Activated CD4-positive, alpha-beta T cell treated with anti-CD3 and anti-CD28 coated beads for 36 hours (primary cell): ENCODE data around the gene CREB5. TPM values are rescaled to one million over a fixed set of nuclear protein-coding genes. Genes with fewer than 3 reads are reported as not detected.

ENCODE experiments used
- ATAC-seq: fragments of 200-7000 bp; cut with Tn5 transposase; one replicate; pipeline ENCODE4 v1.10.0; 2021; ENCODE audit warnings: mild to moderate bottlenecking, moderate library complexity
- CTCF ChIA-PET: fragments of 350-600 bp; sonication (Branson Sonifier 250); formaldehyde crosslinking; loops from one replicate; lab custom pipeline; 2021; ENCODE audit warnings: antibody characterized with exemption; lab: Charles Lee
- POLR2A ChIA-PET: fragments of 350-600 bp; sonication (Branson Sonifier 250); formaldehyde crosslinking; loops from one replicate; lab custom pipeline; 2021; ENCODE audit warnings: antibody characterized with exemption, inconsistent platforms; lab: Charles Lee
- DNase-seq: peaks from one replicate; pipeline ENCODE4 v3.0.0-alpha.2; 2020
- H3K27ac Mint-ChIP-seq: one replicate; pipeline ENCODE4 v1.8.0; 2021; ENCODE audit warnings: mixed read lengths
- H3K27me3 Mint-ChIP-seq: one replicate; pipeline ENCODE4 v1.8.0; 2021; ENCODE audit warnings: mixed read lengths
- H3K36me3 Mint-ChIP-seq: one replicate; pipeline ENCODE4 v1.8.0; 2021; ENCODE audit warnings: low read depth, mixed read lengths
- H3K4me1 Mint-ChIP-seq: one replicate; pipeline ENCODE4 v1.8.0; 2021; ENCODE audit warnings: mixed read lengths
- H3K4me3 Mint-ChIP-seq: one replicate; pipeline ENCODE4 v1.8.0; 2021; ENCODE audit warnings: mild to moderate bottlenecking, moderate library complexity, mixed read lengths
- H3K9me3 Mint-ChIP-seq: one replicate; pipeline ENCODE4 v1.8.0; 2021; ENCODE audit warnings: low read depth, mixed read lengths
- intact Hi-C, 2 experiments: fragments of 100-400 bp; cut with DNase I in 1 of 2; cut with micrococcal nuclease in 1 of 2; formaldehyde crosslinking; loops; one replicate each; pipeline versions ENCODE4 v1.14.2 to v1.15.1; 2022 to 2024; cut with DNase I, micrococcal nuclease
- total RNA-seq, 2 experiments: library from RNA; stranded (reverse); gene quantifications; one replicate each; pipeline ENCODE4 v1.2.3, GENCODE V29; 2021

The CREB5 gene
- total RNA-seq, 2 experiments from 2014 or later = 0.50 to 0.61 TPM

DNA sequence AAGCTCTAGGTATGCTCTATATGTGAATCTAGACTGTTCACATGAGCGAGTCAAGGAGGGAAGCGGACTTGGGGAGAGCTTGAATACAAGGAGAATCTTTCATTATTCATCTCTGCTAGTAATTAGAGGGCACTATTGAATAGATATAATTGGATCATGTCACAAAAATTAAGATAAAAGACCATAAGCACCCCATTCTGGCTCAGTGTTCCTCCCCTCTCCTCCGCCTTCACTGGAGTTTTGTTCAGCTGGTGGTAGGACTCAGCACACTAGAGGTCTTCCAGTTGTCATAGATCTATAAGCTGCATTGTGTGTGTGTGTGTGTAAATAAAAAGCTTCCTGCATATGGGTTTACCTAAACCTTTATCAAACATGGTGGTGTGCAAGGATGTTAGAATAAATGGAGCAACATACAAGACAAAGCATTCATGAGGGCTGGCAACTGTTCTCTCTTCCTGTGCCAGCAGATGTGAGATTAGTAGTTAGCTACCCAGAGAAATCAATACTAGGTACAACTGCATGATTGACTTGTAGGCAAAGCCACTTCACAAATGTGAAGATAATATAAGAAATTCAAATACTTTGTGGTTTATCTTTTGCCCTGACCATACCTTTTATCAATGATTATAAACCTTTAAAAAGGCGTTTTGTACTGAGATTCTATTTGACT lies 142.6 kb downstream of the CREB5 start:
- no peak for ATAC-seq
- no peak overlapping the region for H3K27ac Mint-ChIP-seq
- no peak overlapping the region for H3K4me3 Mint-ChIP-seq
- ChIA-PET CTCF (interaction anchor here (0.6 kb wide), 1 partner anchor 1612 kb away, joined by 3 read pairs; no protein-coding TSS in a partner anchor), POLR2A (no interaction called here)
- no peaks in the 10 kb centered on the region for H3K36me3 Mint-ChIP-seq
- no peak for DNase-seq
- peaks cover 23% of the 10 kb centered on the region for H3K27me3 Mint-ChIP-seq
- H3K4me1 Mint-ChIP-seq = no peaks in the 10 kb centered on the region
- H3K9me3 Mint-ChIP-seq = no peaks in the 10 kb centered on the region
- intact Hi-C loops = no loop called here

DNA sequence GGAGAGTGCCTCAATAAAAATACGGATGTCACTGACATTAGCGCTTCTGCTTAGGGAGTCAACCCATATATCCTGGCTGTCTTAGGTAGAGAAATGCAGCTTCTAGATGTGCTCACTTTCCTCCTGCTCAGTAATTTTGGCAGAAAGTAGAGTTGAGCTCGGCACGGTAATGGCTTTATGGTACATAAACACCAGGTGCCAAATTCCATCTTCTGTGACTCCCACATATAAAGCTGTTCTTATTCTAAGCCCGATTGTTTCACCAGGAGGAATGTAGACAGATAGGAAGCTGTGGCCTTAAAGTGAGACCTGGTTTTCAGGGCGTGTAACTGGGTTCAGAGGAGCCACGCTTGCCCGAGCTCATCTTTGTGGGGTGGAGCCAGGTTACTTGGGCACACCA lies 143.7 kb downstream of the CREB5 start:
- Mint-ChIP-seq H3K27ac (no peak overlapping the region), H3K4me1 (no peaks in the 10 kb centered on the region), H3K9me3 (no peaks in the 10 kb centered on the region), H3K27me3 (peaks cover 18% of the 10 kb centered on the region), H3K4me3 (no peak overlapping the region), H3K36me3 (no peaks in the 10 kb centered on the region)
- ATAC-seq (no peak), DNase-seq (no peak)
- POLR2A ChIA-PET = no interaction called here
- intact Hi-C loops = no loop called here
- CTCF ChIA-PET = interaction anchor here (0.6 kb wide), 1 partner anchor 11 kb away, joined by 3 read pairs; no protein-coding TSS in a partner anchor

DNA sequence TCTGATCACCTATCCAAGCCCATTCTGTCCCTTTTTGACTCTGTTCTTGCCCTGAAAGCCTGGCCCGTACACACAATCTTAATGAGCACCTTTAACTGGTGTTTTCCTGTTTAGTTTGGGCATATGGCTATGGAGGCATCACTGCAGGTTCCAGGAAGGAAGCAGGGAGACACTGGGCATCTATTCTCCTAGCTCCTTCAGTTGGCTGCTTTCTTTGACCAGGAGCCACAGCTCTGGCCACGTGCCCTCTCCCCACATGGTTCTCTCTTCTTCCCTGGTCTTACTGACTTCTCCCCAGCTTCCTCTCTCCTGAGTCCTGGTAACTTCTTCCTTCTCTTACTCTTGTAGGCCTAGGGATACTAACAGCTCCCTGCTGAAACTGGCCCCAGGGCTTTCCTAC lies 144.4 kb downstream of the CREB5 start:
- ATAC-seq = no peak
- Mint-ChIP-seq H3K9me3 (no peaks in the 10 kb centered on the region), H3K4me1 (no peaks in the 10 kb centered on the region), H3K27ac (no peak overlapping the region), H3K36me3 (no peaks in the 10 kb centered on the region), H3K27me3 (peaks cover 16% of the 10 kb centered on the region), H3K4me3 (no peak overlapping the region)
- CTCF ChIA-PET = interaction anchor here (0.6 kb wide), 1 partner anchor 125 kb away, joined by 3 read pairs; no protein-coding TSS in a partner anchor
- POLR2A ChIA-PET = no interaction called here
- no peak for DNase-seq
- intact Hi-C loops = no loop called here

DNA sequence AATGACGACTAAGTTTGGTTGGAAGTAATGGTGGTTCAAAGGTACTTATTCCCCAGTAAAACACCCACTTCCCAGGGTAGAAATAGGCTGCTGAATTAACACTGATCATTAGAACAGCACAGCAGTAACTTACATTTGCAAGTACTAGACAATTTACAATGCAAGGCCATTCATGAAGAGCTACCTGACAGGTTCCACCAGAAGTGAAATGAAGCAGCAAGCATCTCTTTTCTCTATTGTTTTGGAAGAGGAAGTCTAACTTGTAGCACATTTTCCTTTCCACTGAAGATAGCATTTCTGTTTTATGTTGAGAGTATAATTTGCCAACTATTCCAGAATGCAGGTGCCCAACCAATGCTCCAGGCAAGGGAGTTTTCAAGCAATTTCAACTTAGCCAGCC lies 145.9 kb downstream of the CREB5 start:
- no peak overlapping the region for H3K27ac Mint-ChIP-seq
- H3K4me1 Mint-ChIP-seq = no peaks in the 10 kb centered on the region
- H3K27me3 Mint-ChIP-seq = peaks cover 10% of the 10 kb centered on the region
- ChIA-PET POLR2A (no interaction called here), CTCF (no interaction called here)
- no peak overlapping the region for H3K4me3 Mint-ChIP-seq
- ATAC-seq = no peak
- H3K36me3 Mint-ChIP-seq = no peaks in the 10 kb centered on the region
- H3K9me3 Mint-ChIP-seq = no peaks in the 10 kb centered on the region
- DNase-seq = no peak
- intact Hi-C loops = no loop called here

DNA sequence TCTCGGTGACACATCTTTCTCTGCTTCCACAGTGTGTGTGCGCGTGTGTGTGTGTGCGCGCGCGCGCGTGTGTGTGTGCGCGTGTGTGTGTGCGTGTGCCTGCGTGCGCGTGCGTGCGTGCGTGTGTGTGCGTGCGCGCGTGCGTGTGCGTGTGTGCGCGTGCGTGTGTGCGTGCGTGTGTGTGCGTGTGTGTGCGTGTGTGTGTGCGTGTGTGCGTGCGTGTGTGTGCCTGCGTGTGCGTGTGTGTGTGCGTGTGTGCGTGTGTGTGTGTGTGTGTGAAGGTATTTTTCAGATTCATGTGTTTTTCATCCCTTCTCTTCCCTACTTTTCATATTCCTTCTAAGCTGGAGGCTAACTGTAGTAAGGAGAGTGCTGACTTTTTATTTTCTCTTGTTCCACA lies 148.4 kb downstream of the CREB5 start:
- peaks cover 12% of the 10 kb centered on the region for H3K27me3 Mint-ChIP-seq
- H3K4me1 Mint-ChIP-seq = no peaks in the 10 kb centered on the region
- ChIA-PET CTCF (interaction anchor here (0.6 kb wide), 1 partner anchor 717 kb away, joined by 5 read pairs; no protein-coding TSS in a partner anchor), POLR2A (no interaction called here)
- H3K36me3 Mint-ChIP-seq = no peaks in the 10 kb centered on the region
- no peak overlapping the region for H3K27ac Mint-ChIP-seq
- no peak overlapping the region for H3K4me3 Mint-ChIP-seq
- intact Hi-C loops = no loop called here
- no peak for ATAC-seq
- DNase-seq = no peak
- H3K9me3 Mint-ChIP-seq = no peaks in the 10 kb centered on the region

DNA sequence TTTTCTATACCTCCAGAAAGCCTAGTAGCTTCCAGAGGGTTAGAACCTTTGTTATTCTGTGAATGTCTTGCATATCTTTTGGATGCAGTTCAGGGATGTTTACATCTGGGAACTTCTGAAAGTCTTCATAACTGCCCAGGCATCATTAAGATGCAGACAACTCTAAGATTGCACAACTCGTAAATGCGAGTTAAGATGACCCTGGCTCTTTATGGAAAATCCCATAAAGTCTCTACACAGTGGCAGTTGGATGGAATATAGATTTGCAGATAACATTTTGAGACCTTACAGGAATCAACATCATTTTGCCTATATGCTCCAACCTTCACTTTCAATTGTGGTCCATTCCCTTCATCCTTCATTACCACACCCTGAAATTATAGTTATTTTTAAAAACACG lies 151.7 kb downstream of the CREB5 start:
- intact Hi-C loops = no loop called here
- H3K27me3 Mint-ChIP-seq = peaks cover 8% of the 10 kb centered on the region
- H3K4me1 Mint-ChIP-seq = no peaks in the 10 kb centered on the region
- CTCF ChIA-PET = no interaction called here
- H3K9me3 Mint-ChIP-seq = no peaks in the 10 kb centered on the region
- no peak overlapping the region for H3K27ac Mint-ChIP-seq
- no peak overlapping the region for H3K4me3 Mint-ChIP-seq
- DNase-seq (no peak), ATAC-seq (no peak)
- H3K36me3 Mint-ChIP-seq = no peaks in the 10 kb centered on the region
- POLR2A ChIA-PET = no interaction called here

DNA sequence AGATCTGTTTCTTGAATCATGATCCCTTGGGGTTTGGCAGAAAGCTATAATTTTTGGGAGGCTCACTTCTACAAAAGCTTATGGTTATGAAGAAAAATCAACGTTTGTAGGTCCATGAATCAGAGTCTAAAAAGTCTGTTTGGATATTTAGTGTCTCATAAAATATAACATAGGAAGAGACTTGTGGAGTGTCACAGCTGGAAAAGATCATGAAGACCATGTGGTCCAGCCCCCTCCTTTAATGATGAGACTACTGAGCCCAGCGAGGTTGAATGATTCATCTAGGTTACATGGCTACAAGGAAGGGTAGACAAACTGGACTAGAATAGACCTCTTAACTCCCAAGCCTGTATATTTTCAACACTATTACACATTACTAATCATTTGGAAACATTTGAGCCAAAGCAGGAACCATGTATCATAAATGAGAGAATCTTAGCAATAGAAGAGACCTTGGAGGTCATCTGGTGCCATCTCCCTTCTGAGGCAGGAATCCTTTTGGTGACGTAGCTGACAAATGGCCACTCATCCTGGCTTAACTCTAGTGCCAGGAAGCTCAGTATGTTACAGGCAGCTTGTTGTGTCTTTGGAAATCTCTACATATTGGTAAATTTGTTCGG lies 152.5 kb downstream of the CREB5 start:
- Mint-ChIP-seq H3K9me3 (no peaks in the 10 kb centered on the region), H3K27me3 (peaks cover 6% of the 10 kb centered on the region), H3K4me1 (no peaks in the 10 kb centered on the region), H3K27ac (no peak overlapping the region), H3K36me3 (no peaks in the 10 kb centered on the region), H3K4me3 (no peak overlapping the region)
- intact Hi-C loops = no loop called here
- POLR2A ChIA-PET = no interaction called here
- CTCF ChIA-PET = interaction anchor here (0.6 kb wide), 1 partner anchor 35 kb away, joined by 3 read pairs; no protein-coding TSS in a partner anchor
- ATAC-seq (no peak), DNase-seq (no peak)

DNA sequence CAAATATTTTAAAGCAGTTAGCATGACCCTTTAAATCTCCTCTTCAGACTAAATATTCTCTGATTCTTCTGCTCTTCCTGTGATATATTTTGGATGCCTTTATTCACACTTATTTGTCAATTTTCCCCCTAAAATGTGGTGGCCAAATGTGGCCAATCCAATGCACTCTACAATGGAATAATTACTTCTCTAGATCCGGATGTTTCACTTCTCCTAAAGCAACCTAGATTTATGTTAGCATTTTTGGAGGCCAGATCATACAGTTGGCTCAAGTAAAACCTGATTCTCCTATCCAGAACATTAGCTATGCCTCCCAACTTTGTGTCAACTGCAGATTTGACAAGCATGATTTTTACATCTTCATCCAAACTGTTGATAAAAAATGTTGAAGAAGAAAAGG lies 153.7 kb downstream of the CREB5 start:
- CTCF ChIA-PET = no interaction called here
- Mint-ChIP-seq H3K36me3 (no peaks in the 10 kb centered on the region), H3K4me3 (no peak overlapping the region), H3K4me1 (no peaks in the 10 kb centered on the region), H3K27me3 (peaks cover 6% of the 10 kb centered on the region), H3K27ac (no peak overlapping the region), H3K9me3 (no peaks in the 10 kb centered on the region)
- DNase-seq (no peak), ATAC-seq (no peak)
- intact Hi-C loops = no loop called here
- POLR2A ChIA-PET = no interaction called here

DNA sequence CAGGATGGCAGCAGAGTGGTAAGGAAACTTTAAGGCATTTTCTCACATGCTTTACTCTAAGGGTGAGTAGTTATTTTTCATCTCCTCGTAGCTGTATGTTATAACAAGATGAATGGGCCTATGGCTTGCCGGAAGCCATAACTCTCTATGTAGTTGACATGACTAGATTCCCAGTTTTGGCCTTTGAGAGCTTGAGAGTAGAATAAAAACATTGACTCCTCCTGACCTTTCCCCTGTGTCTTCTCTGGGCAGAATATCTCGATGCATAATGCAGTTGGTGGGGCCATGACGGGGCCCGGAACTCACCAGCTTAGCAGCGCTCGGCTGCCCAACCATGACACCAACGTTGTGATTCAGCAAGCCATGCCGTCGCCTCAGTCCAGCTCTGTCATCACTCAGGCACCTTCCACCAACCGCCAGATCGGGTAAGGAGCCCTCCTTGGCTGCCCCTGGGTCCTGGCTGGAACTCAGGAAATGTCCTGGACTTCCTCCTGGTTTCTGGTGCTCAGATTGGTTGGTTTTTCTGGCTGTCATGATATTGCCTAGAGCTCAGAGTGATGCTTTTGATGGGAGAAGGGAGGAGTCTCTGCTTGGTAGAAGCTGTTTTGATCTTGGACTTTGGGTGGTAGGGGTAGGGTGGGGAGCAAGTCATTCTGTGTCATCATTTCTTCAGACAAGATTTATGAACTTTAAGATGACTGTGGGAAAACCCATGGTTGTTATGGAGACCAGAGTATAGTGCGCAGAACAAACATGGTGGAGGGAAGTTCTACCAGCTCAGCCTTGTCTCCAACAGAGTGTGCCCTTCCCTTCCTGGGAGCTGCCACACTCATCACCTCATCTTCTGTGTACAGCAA lies 158.0 kb downstream of the CREB5 start:
- ATAC-seq (no peak), DNase-seq (no peak)
- ChIA-PET CTCF (no interaction called here), POLR2A (no interaction called here)
- intact Hi-C loops = no loop called here
- H3K27ac Mint-ChIP-seq = no peak overlapping the region
- H3K9me3 Mint-ChIP-seq = no peaks in the 10 kb centered on the region
- H3K4me3 Mint-ChIP-seq = no peak overlapping the region
- H3K27me3 Mint-ChIP-seq = peaks cover 10% of the 10 kb centered on the region
- H3K4me1 Mint-ChIP-seq = no peaks in the 10 kb centered on the region
- H3K36me3 Mint-ChIP-seq = no peaks in the 10 kb centered on the region

DNA sequence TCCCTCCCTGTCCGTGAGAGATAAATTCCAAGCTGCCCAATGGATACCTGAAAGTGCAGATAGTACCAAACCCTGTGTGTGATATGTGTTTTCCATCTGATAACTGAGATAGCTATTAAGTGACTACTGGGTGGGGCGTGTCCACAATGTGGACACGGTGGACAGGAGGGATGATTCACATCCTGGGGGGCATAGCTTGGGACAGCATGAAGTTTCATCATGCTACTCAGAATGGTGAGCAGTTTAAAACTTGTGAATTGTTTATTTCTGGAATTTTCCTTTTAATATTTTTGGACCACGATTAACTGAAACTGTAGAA lies 158.6 kb downstream of the CREB5 start:
- H3K4me3 Mint-ChIP-seq = no peak overlapping the region
- no peak for ATAC-seq
- CTCF ChIA-PET = no interaction called here

DNA sequence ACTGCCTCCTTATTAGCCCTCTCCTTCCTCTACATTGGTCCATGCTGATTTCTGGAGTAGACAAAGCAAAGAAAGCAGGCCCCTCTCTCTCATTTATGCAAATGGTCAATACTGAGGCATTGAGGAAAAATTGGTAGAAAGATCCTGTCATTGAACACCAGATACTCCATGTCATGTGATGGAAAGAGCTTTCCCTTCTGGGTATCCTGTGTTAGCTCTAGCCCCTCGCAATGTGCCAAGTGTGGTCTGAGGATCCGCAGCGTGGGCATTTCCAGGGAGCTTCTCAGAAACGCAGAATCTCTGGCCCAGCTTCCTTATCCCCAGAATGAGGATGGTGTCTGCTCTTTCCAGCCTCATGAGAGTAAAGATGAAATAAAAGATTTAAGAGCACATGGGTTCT lies 159.1 kb downstream of the CREB5 start:
- CTCF ChIA-PET = no interaction called here
- H3K27ac Mint-ChIP-seq = no peak overlapping the region
- H3K4me3 Mint-ChIP-seq = no peak overlapping the region
- intact Hi-C loops = no loop called here
- H3K27me3 Mint-ChIP-seq = peaks cover 10% of the 10 kb centered on the region
- no peaks in the 10 kb centered on the region for H3K36me3 Mint-ChIP-seq
- ATAC-seq (no peak), DNase-seq (no peak)
- no peaks in the 10 kb centered on the region for H3K9me3 Mint-ChIP-seq
- no peaks in the 10 kb centered on the region for H3K4me1 Mint-ChIP-seq
- POLR2A ChIA-PET = no interaction called here

More for the DNA sequence above, 158.6 kb downstream of the CREB5 start:
- no peaks in the 10 kb centered on the region for H3K4me1 Mint-ChIP-seq
- peaks cover 10% of the 10 kb centered on the region for H3K27me3 Mint-ChIP-seq
- no peaks in the 10 kb centered on the region for H3K9me3 Mint-ChIP-seq
- H3K27ac Mint-ChIP-seq = no peak overlapping the region
- intact Hi-C loops = no loop called here
- POLR2A ChIA-PET = no interaction called here
- no peak for DNase-seq
- H3K36me3 Mint-ChIP-seq = no peaks in the 10 kb centered on the region
